ENCODE results near the gene LIPN.
A peak's percentile ranks its signal among the peaks of the same experiment; 100 is the strongest.

LIPN gene

DNA sequence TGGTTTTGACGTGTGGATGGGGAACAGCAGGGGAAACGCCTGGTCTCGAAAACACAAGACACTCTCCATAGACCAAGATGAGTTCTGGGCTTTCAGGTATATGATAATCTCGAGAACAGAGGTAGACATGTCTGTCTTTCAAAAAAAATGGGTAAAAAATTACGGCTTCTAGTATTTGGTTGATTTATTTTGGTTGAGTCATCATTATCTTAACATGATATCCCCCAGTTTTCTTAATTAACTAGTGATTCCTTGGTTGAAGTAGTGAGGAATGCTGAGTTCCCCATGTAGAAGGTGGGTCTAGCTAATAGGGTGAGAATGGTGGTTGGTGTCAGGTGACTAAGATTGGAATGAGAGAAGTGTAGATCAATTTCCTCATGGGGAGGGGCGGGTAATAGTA is 53.4 kb downstream of the LIPN start:
- TF ChIP-seq, protein P1, sequence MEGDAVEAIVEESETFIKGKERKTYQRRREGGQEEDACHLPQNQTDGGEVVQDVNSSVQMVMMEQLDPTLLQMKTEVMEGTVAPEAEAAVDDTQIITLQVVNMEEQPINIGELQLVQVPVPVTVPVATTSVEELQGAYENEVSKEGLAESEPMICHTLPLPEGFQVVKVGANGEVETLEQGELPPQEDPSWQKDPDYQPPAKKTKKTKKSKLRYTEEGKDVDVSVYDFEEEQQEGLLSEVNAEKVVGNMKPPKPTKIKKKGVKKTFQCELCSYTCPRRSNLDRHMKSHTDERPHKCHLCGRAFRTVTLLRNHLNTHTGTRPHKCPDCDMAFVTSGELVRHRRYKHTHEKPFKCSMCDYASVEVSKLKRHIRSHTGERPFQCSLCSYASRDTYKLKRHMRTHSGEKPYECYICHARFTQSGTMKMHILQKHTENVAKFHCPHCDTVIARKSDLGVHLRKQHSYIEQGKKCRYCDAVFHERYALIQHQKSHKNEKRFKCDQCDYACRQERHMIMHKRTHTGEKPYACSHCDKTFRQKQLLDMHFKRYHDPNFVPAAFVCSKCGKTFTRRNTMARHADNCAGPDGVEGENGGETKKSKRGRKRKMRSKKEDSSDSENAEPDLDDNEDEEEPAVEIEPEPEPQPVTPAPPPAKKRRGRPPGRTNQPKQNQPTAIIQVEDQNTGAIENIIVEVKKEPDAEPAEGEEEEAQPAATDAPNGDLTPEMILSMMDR (IDR thresholded peaks at IDR 0.05; ENCODE audit: low read depth, low read length) = no peak
- no peak overlapping the region for H3K4me3 ChIP-seq (replicated peaks in 1 of 2; ENCODE audit: low read depth in 2 of 2, low read length in 2 of 2)
- no peak for DNase-seq (ENCODE audit: low read depth in 2 of 2)

DNA sequence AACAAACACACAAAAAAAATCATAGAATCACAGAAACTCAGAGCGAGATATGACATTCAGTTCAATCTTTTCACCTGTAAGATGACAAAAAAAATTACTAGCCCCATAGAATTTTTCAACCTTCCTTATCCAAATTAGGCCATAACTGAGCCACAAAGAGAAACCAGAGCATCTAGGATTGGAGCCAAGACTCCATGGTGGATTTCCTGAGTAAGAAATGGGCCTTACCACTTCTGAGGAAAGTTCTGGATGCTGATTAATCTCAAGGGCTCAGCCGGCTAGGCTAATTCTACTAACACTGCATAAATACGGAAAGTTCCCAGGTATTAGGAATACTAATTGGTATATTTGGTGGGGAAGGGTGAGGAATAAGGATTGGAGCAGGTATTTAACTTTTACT is 59.5 kb downstream of the LIPN start:
- TF ChIP-seq, protein P1 (IDR thresholded peaks at IDR 0.05; ENCODE audit: low read depth, low read length) = no peak
- peak; percentile 36 to 63 for DNase-seq (ENCODE audit: low read depth in 2 of 2)

DNA sequence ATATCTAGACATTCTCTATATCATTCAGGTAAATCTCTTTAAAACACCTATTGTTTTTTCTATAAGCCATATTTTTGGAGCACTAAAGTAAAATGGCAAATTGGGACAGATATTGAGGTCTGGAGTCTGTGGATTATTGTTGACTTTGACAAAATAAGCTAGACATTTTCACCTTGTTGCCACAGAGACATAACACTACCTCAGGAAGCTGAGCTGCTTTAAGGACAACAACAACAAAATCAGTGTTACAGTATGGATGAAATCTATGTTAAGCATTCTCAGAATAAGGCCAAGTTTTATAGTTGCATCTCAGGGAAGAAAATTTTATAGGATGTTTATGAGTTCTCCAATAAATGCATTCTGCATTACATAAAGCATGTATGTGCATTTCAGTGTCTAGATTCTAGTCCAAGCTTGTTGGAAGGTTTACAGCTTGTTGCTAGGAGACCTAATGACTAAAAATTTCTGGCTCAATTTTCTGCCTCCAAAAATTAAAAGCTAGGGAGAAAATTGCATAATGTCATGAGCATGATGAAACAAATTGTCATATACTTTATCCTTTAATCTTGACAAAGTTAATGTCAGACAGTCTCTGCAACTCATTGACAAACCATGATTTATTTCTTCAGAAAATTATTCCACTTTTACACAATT is 61.1 kb downstream of the LIPN start:
- TF ChIP-seq, protein P1 (IDR thresholded peaks at IDR 0.05; ENCODE audit: low read depth, low read length) = no peak
- no peak overlapping the region for H3K4me3 ChIP-seq (replicated peaks in 1 of 2; ENCODE audit: low read depth in 2 of 2, low read length in 2 of 2)
- DNase-seq (ENCODE audit: low read depth in 2 of 2) = peak; percentile 87

More for the DNA sequence above, 59.5 kb downstream of the LIPN start:
- no peak overlapping the region for H3K4me3 ChIP-seq (replicated peaks in 1 of 2; ENCODE audit: low read depth in 2 of 2, low read length in 2 of 2)

DNA sequence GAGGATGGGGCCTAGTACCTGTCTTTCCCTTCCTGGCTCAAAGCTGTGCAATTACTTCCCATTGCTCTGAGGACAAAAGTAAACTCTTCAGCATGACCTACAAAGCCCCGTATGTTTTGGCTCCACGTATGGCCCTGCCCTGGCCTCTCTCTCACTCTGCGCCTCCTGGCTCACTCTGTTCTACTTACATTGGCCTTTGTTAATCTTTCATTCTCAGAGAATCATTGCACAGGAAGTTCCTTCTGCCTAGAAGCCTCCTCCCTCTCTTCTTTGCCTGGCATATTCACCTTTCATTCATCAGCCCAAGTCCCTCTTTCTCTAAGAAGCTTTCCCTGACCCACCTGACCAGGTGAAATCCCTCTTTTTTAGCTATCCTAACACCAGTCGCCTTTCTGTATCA is 66.6 kb downstream of the LIPN start:
- TF ChIP-seq, protein P1 (IDR thresholded peaks at IDR 0.05; ENCODE audit: low read depth, low read length) = no peak
- no peak overlapping the region for H3K4me3 ChIP-seq (replicated peaks in 1 of 2; ENCODE audit: low read depth in 2 of 2, low read length in 2 of 2)
- DNase-seq (ENCODE audit: low read depth in 2 of 2) = no peak

DNA sequence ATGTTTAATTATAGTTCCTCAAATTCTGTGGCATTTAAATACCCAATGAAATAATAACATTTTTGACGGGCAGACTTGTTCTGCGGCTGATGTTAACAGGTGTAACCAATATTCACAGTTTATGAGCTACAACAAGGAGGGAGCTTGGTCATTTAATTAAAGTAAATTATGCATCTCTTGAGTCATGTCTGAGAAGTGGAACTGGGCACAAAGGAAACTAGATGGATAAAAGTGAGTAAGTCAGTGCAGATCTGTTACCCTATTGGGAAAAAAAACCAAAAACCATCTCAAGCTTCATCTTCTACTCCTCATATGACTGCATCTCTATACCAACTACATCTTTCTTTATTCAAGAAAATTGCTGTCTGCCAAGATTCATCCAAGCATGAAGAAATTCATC is 67.9 kb downstream of the LIPN start:
- DNase-seq (ENCODE audit: low read depth in 2 of 2) = no peak
- H3K4me3 ChIP-seq (replicated peaks in 1 of 2; ENCODE audit: low read depth in 2 of 2, low read length in 2 of 2) = no peak overlapping the region
- TF ChIP-seq, protein P1 (IDR thresholded peaks at IDR 0.05; ENCODE audit: low read depth, low read length) = no peak

DNA sequence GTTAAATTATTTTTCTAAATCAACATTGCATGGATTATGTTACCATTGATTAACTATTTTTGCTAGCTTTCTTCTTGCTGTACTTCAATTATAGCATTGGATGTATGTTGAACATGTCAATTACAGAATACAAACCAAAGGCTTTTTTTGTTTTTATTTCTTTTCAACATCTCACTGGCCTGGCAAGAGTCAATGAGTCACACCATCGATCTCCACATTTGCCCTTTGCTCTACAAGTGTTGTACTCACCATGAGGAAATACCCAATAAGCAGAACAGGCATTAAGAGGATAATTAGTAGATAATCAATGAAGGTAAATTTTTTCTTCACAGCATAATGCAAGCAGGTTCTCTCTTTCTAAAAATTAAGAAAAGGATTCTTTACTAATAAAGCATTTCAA is 68.5 kb downstream of the LIPN start:
- TF ChIP-seq, protein P1 (IDR thresholded peaks at IDR 0.05; ENCODE audit: low read depth, low read length) = no peak
- no peak for DNase-seq (ENCODE audit: low read depth in 2 of 2)
- H3K4me3 ChIP-seq (replicated peaks in 1 of 2; ENCODE audit: low read depth in 2 of 2, low read length in 2 of 2) = no peak overlapping the region
